Glomerular visceral epithelial cell (primary cell): Measurements from ENCODE around the gene MAMSTR.
"Not testable (repeated sequence)": the region's sequence is repeated elsewhere in the genome, so short reads cannot be mapped to it uniquely, and the experiment has no call there.

ENCODE experiments used
- DNase-seq: peaks from one replicate; pipeline ENCODE4 v3.0.0-alpha.2; 2016; ENCODE audit errors: extremely low spot score

Gene MAMSTR

GRCh38 chr19:48718711-48719231 lies 754 bp downstream of the MAMSTR start:
- no peak for DNase-seq

GRCh38 chr19:48718106-48718505 lies 1.4 kb downstream of the MAMSTR start:
- not testable (repeated sequence) for DNase-seq

- no peak for DNase-seq
Measured at GRCh38 chr19:48716562-48717291, 2.8 kb downstream of the MAMSTR start.

GRCh38 chr19:48715681-48716171 lies 3.8 kb downstream of the MAMSTR start:
- no peak for DNase-seq

GRCh38 chr19:48714759-48715675 lies 4.5 kb downstream of the MAMSTR start:
- no peak for DNase-seq

- peak; percentile 100 for DNase-seq
Measured at GRCh38 chr19:48713864-48714755, 5.4 kb downstream of the MAMSTR start.

- DNase-seq = peak; percentile 36
Measured at GRCh38 chr19:48713041-48713863, 6.3 kb downstream of the MAMSTR start.

GRCh38 chr19:48711106-48711662 lies 8.3 kb downstream of the MAMSTR start:
- no peak for DNase-seq

GRCh38 chr19:48708471-48708870 lies 11.1 kb downstream of the MAMSTR start:
- DNase-seq = no peak

- DNase-seq = no peak
Measured at GRCh38 chr19:48705431-48705830, 14.1 kb downstream of the MAMSTR start.

- no peak for DNase-seq
Measured at GRCh38 chr19:48703316-48703715, 16.2 kb downstream of the MAMSTR start.

- DNase-seq = no peak
Measured at GRCh38 chr19:48702701-48703100, 16.8 kb downstream of the MAMSTR start.

- peak; percentile 80 for DNase-seq
Measured at GRCh38 chr19:48698046-48698445, 21.5 kb downstream of the MAMSTR start.

- no peak for DNase-seq
Measured at GRCh38 chr19:48696353-48697010, 23.0 kb downstream of the MAMSTR start.

- no peak for DNase-seq
Measured at GRCh38 chr19:48695743-48696352, 23.7 kb downstream of the MAMSTR start, which contains the start of gene FUT2. Gene FUT2 (plus strand): TSS chr19:48695971. CDS start chr19:48702957, 6,986 bp downstream.

GRCh38 chr19:48693629-48694028 lies 25.9 kb downstream of the MAMSTR start:
- DNase-seq = not testable (repeated sequence)

GRCh38 chr19:48689449-48689848 lies 30.1 kb downstream of the MAMSTR start:
- DNase-seq = no peak

GRCh38 chr19:48687776-48688175 lies 31.7 kb downstream of the MAMSTR start:
- no peak for DNase-seq

- not testable (repeated sequence) for DNase-seq
Measured at GRCh38 chr19:48686637-48687036, 32.9 kb downstream of the MAMSTR start.
